Measurements from ENCODE around the gene CDK9. TPM values are rescaled to one million over a fixed set of nuclear protein-coding genes. Genes with fewer than 3 reads are reported as not detected.

Gene CDK9
- total RNA-seq, 2 experiments from 2014 or later: 86.2 to 91.6 TPM

DNA sequence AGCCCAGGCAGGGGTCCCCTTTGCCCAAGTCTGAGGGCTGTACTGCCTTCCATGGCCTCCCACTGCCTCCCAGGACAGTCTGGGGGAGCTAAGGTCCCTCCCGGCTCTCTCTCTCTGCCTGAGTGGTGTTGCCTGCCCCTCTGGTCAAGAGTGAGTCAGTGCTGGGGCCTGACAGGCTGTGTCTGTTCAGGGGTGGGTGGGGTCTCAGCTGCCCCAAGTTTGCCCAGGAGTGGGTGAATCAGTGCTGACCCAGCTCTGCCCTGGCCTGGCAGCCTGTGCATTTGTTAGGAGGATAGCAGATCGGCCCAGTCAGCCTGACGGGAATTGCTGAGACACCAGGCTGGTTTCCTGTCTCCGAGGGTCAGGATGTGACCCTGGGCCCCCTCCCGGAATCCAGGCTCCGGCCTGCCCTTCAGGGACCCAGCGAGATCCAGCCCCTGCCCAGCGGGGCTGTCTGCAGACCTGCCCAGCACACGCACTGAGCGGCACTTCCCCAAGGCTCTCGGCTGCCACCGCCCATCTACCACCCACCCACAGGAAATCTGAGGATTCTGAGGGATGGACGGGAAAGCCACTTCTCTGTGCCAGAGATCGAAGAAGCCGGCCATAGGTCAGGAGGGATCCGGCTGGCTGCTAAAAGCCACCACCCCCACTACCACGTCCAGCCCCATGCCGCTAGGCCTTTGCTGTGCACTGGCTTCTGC is 52.7 kb downstream of the CDK9 start:
- no peak overlapping the region for H3K4me3 Mint-ChIP-seq
- no peaks in the 10 kb centered on the region for H3K27me3 Mint-ChIP-seq
- ATAC-seq (no peak), DNase-seq (no peak)
- TF ChIP-seq, protein P1, sequence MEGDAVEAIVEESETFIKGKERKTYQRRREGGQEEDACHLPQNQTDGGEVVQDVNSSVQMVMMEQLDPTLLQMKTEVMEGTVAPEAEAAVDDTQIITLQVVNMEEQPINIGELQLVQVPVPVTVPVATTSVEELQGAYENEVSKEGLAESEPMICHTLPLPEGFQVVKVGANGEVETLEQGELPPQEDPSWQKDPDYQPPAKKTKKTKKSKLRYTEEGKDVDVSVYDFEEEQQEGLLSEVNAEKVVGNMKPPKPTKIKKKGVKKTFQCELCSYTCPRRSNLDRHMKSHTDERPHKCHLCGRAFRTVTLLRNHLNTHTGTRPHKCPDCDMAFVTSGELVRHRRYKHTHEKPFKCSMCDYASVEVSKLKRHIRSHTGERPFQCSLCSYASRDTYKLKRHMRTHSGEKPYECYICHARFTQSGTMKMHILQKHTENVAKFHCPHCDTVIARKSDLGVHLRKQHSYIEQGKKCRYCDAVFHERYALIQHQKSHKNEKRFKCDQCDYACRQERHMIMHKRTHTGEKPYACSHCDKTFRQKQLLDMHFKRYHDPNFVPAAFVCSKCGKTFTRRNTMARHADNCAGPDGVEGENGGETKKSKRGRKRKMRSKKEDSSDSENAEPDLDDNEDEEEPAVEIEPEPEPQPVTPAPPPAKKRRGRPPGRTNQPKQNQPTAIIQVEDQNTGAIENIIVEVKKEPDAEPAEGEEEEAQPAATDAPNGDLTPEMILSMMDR (IDR thresholded peaks at IDR 0.05): no peak
- no peak overlapping the region for H3K27ac Mint-ChIP-seq
- ChIA-PET POLR2A (interaction anchor here (1.0 kb wide), 1 partner anchor 30 kb away, joined by 3 read pairs; no protein-coding TSS in a partner anchor), CTCF (no interaction called here)
- intact Hi-C loops (cut with micrococcal nuclease): no loop called here
- no peaks in the 10 kb centered on the region for H3K9me3 Mint-ChIP-seq
- peaks cover 2% of the 10 kb centered on the region for H3K4me1 Mint-ChIP-seq (ENCODE audit: low read depth)
- H3K36me3 Mint-ChIP-seq (ENCODE audit: low read depth): peaks cover 1% of the 10 kb centered on the region

Small RNAs within 50 kb of the gene (microRNA-seq; reads per million reads assigned to microRNA genes)
- gene MIR2861 (ENCODE audit: borderline microRNAs expressed, borderline replicate concordance): not detected
- gene MIR3960 (ENCODE audit: borderline microRNAs expressed, borderline replicate concordance): not detected

Other genes with a start within 250 kb of the CDK9 start
- 10 to 100 TPM; 19.2 to 23.5 TPM for gene STXBP1, start 173.8 kb upstream of the CDK9 start, total RNA-seq
- gene CFAP157, start 79.0 kb upstream of the CDK9 start, total RNA-seq: under 1 TPM in 1 of 2 experiments, not detected in 1; 0.11 TPM
- 10 to 100 TPM; 15.9 to 16.0 TPM for gene PTRH1, start 70.4 kb upstream of the CDK9 start, total RNA-seq
- gene TTC16, start 70.0 kb upstream of the CDK9 start, total RNA-seq: 1 to 10 TPM; 2.1 to 2.3 TPM
- gene TOR2A, start 50.7 kb upstream of the CDK9 start, total RNA-seq: 10 to 100 TPM; 14.4 to 16.1 TPM
- 10 to 100 TPM; 29.9 to 30.3 TPM for gene SH2D3C, start 7.4 kb upstream of the CDK9 start, total RNA-seq
- 10 to 100 TPM; 79.8 to 80.4 TPM for gene FPGS, start 16.8 kb downstream of the CDK9 start, total RNA-seq
- 10 to 100 TPM; 14.2 to 15.0 TPM for gene ENG, start 68.6 kb downstream of the CDK9 start, total RNA-seq
- gene AK1, start 91.6 kb downstream of the CDK9 start, total RNA-seq: 10 to 100 TPM; 12.1 to 14.8 TPM
- gene ST6GALNAC6, start 113.6 kb downstream of the CDK9 start, total RNA-seq: 10 to 100 TPM; 36.9 to 38.8 TPM
- gene ST6GALNAC4, start 131.0 kb downstream of the CDK9 start, total RNA-seq: 10 to 100 TPM; 34.3 to 34.9 TPM
- gene PIP5KL1, start 144.7 kb downstream of the CDK9 start, total RNA-seq: 1 to 10 TPM; 1.7 to 2.5 TPM
- gene DPM2, start 151.8 kb downstream of the CDK9 start, total RNA-seq: 10 to 100 TPM; 41.3 to 43.9 TPM
- 10 to 100 TPM; 79.7 to 81.5 TPM for gene EEIG1, start 195.0 kb downstream of the CDK9 start, total RNA-seq